Uterus (tissue), 4 donors: ENCODE results near the gene TPM4. TPM values are rescaled to one million over a fixed set of nuclear protein-coding genes. Genes with fewer than 3 reads are reported as not detected.

Experiments
- DNase-seq, 2 donors: peaks; one replicate each; pipeline ENCODE4 v3.0.0-alpha.2; 2019 to 2020
- H3K27ac ChIP-seq, 2 donors: fragments of 200-600 bp; sonication (generic); 1 replicate in 1 of 2; 2 replicates in 1 of 2; pipeline ENCODE4 v1.5.1; 2016 to 2018
- H3K27me3 ChIP-seq, 2 donors: fragments of 200-600 bp; sonication (generic); one replicate each; pipeline ENCODE4 v1.5.1; 2018 to 2019; ENCODE audit warnings: control low read depth in 1 of 2
- H3K36me3 ChIP-seq, 2 donors: fragments of 200-600 bp; sonication (generic); one replicate each; pipeline ENCODE4 v1.5.1; 2019; ENCODE audit warnings: control low read depth in 1 of 2
- H3K4me1 ChIP-seq, 2 donors: fragments of 200-600 bp; sonication (generic); one replicate each; pipeline ENCODE4 v1.5.1; 2018 to 2019; ENCODE audit warnings: control low read depth in 1 of 2
- H3K4me3 ChIP-seq, 2 donors: fragments of 200-600 bp; sonication (generic); 1 replicate in 1 of 2; 2 replicates in 1 of 2; pipeline ENCODE4 v1.5.1; 2018 to 2019; ENCODE audit warnings: mild to moderate bottlenecking in 1 of 2
- H3K9me3 ChIP-seq, 2 donors: fragments of 200-600 bp; sonication (generic); one replicate each; pipeline ENCODE4 v1.5.1; 2019; ENCODE audit warnings: control low read depth in 1 of 2
- POLR2A ChIP-seq, 2 donors: fragments of 450-650 bp; IDR thresholded peaks; one replicate each; pipeline ENCODE4 v1.6.1; 2016; ENCODE audit warnings: antibody characterized with exemption in 2 of 2, mild to moderate bottlenecking in 1 of 2, moderate library complexity in 1 of 2
- intact Hi-C: fragments of 100-400 bp; cut with DNase I; formaldehyde crosslinking; loops from one replicate; pipeline ENCODE4 v1.15.1; 2023; ENCODE audit warnings: low total_unique reads
- total RNA-seq, 4 donors: library from RNA; depleted of rRNA in 3 of 4; stranded (reverse); fragments of >200 nt in 3 of 4; gene quantifications; one replicate each; pipeline versions ENCODE4 v1.1.0 to v1.2.4, GENCODE V29; 2014 to 2023
- TF ChIP-seq, protein P1 (sequence below), 4 experiments: fragments of 200-600 bp in 2 of 4; fragments of 450-650 bp in 2 of 4; sonication (generic) in 2 of 4; IDR thresholded peaks; one replicate each; pipeline ENCODE4 v1.5.1; 2016 to 2019; ENCODE audit warnings: antibody characterized with exemption in 4 of 4, mild to moderate bottlenecking in 2 of 4, moderate library complexity in 1 of 4
- donor health status: DM: yes; HTN: yes; CAD: no.

TPM4 gene
- total RNA-seq, 4 donors from 2014 or later: 423 to 862 (median 517) TPM

DNA sequence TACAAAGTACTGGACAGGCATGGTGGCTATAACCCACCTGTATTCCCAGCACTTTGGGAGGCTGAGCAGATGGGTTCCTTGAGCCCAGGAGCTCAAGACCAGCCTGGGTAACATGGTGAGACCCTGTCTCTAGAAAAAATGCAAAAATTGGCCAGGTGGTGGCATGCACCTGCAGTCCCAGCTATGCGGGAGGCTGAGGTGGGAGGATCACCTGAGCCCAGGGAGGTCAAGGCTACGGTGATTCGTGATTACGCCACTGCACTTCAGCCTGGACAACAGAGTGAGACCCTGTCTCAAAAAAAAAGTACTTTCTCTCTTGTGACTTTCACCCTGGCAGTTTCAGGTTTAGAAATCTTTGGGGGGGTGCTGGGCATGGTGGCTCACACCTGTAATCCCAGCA, 24.2 kb downstream of the TPM4 start:
- H3K4me1 ChIP-seq: no peaks in the 10 kb centered on the region
- intact Hi-C loops: no loop called here
- DNase-seq: no peak
- no peak overlapping the region for H3K27ac ChIP-seq
- no peaks in the 10 kb centered on the region for H3K27me3 ChIP-seq
- H3K9me3 ChIP-seq: no peaks in the 10 kb centered on the region
- H3K36me3 ChIP-seq: no peaks in the 10 kb centered on the region
- H3K4me3 ChIP-seq: no peak overlapping the region
- TF ChIP-seq POLR2A (IDR thresholded peaks at IDR 0.05): no peak
- TF ChIP-seq, protein P1, sequence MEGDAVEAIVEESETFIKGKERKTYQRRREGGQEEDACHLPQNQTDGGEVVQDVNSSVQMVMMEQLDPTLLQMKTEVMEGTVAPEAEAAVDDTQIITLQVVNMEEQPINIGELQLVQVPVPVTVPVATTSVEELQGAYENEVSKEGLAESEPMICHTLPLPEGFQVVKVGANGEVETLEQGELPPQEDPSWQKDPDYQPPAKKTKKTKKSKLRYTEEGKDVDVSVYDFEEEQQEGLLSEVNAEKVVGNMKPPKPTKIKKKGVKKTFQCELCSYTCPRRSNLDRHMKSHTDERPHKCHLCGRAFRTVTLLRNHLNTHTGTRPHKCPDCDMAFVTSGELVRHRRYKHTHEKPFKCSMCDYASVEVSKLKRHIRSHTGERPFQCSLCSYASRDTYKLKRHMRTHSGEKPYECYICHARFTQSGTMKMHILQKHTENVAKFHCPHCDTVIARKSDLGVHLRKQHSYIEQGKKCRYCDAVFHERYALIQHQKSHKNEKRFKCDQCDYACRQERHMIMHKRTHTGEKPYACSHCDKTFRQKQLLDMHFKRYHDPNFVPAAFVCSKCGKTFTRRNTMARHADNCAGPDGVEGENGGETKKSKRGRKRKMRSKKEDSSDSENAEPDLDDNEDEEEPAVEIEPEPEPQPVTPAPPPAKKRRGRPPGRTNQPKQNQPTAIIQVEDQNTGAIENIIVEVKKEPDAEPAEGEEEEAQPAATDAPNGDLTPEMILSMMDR (IDR thresholded peaks at IDR 0.05): no peak

DNA sequence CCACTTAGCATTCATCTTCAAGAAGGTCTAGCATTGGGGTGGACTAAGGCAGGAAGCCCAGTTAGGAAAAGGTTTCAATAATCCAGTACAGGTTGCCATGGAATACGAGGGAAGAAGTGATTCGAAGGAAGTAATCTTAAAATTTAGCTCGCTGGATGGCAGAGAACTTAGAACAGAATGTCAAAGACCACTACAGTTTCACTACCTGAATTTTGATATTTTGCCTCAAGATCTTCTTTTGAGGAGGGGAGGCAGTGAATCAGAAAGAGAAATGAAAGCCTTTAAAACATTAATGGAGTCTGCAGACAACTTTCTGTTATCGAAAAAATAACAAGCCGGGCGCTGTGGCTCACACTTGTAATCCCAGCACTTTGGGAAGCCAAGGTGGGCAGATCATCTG, 28.4 kb downstream of the TPM4 start:
- no peak for TF ChIP-seq POLR2A (IDR thresholded peaks at IDR 0.05)
- TF ChIP-seq, protein P1 (IDR thresholded peaks at IDR 0.05): no peak
- intact Hi-C loops: no loop called here
- no peaks in the 10 kb centered on the region for H3K27me3 ChIP-seq
- no peak overlapping the region for H3K4me3 ChIP-seq
- no peaks in the 10 kb centered on the region for H3K36me3 ChIP-seq
- no peak overlapping the region for H3K27ac ChIP-seq
- DNase-seq: no peak
- H3K9me3 ChIP-seq: no peaks in the 10 kb centered on the region
- no peaks in the 10 kb centered on the region for H3K4me1 ChIP-seq

- Histone ChIP-seq H3K4me3 (no peak overlapping the region), H3K9me3 (no peaks in the 10 kb centered on the region), H3K27me3 (no peaks in the 10 kb centered on the region), H3K36me3 (no peaks in the 10 kb centered on the region), H3K4me1 (no peaks in the 10 kb centered on the region), H3K27ac (no peak overlapping the region)
- intact Hi-C loops: no loop called here
- TF ChIP-seq, protein P1 (IDR thresholded peaks at IDR 0.05): no peak
- TF ChIP-seq POLR2A (IDR thresholded peaks at IDR 0.05): no peak
- DNase-seq: no peak
Observed at GRCh38 chr19:16106121-16106520, 29.8 kb downstream of the TPM4 start.

GRCh38 chr19:16111160-16111908, 35.0 kb downstream of the TPM4 start, which contains the start of gene RAB8A:
RAB8A (plus strand) TSS chr19:16111889; CDS start chr19:16111902, 13 bp downstream.
- Histone ChIP-seq H3K27ac (peak within 1 kb of the TSS; percentile 91 to 93), H3K36me3 (no peaks in the 10 kb centered on the region), H3K9me3 (no peaks in the 10 kb centered on the region), H3K4me1 (peaks cover 7 to 19% of the 10 kb centered on the region in 2 donors), H3K4me3 (peak within 1 kb of the TSS; percentile 76 to 97), H3K27me3 (no peaks in the 10 kb centered on the region)
- peak; percentile 99 to 100 for DNase-seq
- intact Hi-C loops: loop anchor here (5.0 kb wide), 1 partner anchor 69 kb away; no protein-coding TSS in a partner anchor
- TF ChIP-seq, protein P1 (IDR thresholded peaks at IDR 0.05): peak; percentile 90 to 100 (median 98)
- peak; percentile 27 to 47 for TF ChIP-seq POLR2A (IDR thresholded peaks at IDR 0.05)
